Neutrophil (primary cell): ENCODE data around the gene GRIP2.

Source experiments
- H3K27ac ChIP-seq: fragments of 200-600 bp; sonication (generic); 2 replicates; pipeline ENCODE4 v1.5.1; 2016; ENCODE audit warnings: mild to moderate bottlenecking, moderate library complexity
- H3K27me3 ChIP-seq: fragments of 200-600 bp; sonication (generic); 2 replicates; pipeline ENCODE4 v1.6.0; 2016; ENCODE audit warnings: mild to moderate bottlenecking
- H3K36me3 ChIP-seq: fragments of 200-600 bp; sonication (generic); 2 replicates; pipeline ENCODE4 v1.5.1; 2017
- H3K4me1 ChIP-seq, 2 experiments: fragments of 200-600 bp in 1 of 2; sonication (generic) in 1 of 2; 1 replicate in 1 of 2; 2 replicates in 1 of 2; pipeline versions ENCODE4 v1.5.1 to v1.6.1; 2013 to 2016; ENCODE audit warnings: low read depth in 1 of 2, low read length in 1 of 2, mild to moderate bottlenecking in 1 of 2, moderate library complexity in 1 of 2; ENCODE audit not compliant: control insufficient read depth in 1 of 2, insufficient read depth in 1 of 2
- H3K4me3 ChIP-seq, 2 experiments: fragments of 200-600 bp in 1 of 2; sonication (generic) in 1 of 2; 1 replicate in 1 of 2; 2 replicates in 1 of 2; pipeline ENCODE4 v1.5.1; 2013 to 2016; ENCODE audit warnings: low read depth in 1 of 2, low read length in 1 of 2, mild to moderate bottlenecking in 1 of 2, moderate library complexity in 1 of 2
- H3K9me3 ChIP-seq: fragments of 200-600 bp; sonication (generic); 2 replicates; pipeline ENCODE4 v1.5.1; 2016
- CTCF ChIP-seq: fragments of 200-600 bp; sonication (generic); IDR thresholded peaks from 2 replicates; pipeline ENCODE4 v1.5.1; 2016; ENCODE audit warnings: antibody characterized with exemption

GRIP2 gene

GRCh38 chr3:14471016-14471415, 69.1 kb downstream of the GRIP2 start:
- H3K27me3 ChIP-seq = no peaks in the 10 kb centered on the region
- peaks cover 100% of the 10 kb centered on the region for H3K36me3 ChIP-seq
- peaks cover 0 to 6% of the 10 kb centered on the region in 2 experiments for H3K4me1 ChIP-seq
- TF ChIP-seq CTCF = no peak
- no peak overlapping the region for H3K27ac ChIP-seq
- peaks cover 5% of the 10 kb centered on the region for H3K9me3 ChIP-seq
- no peak overlapping the region for H3K4me3 ChIP-seq

- Histone ChIP-seq H3K27ac (no peak overlapping the region), H3K4me1 (peaks cover 0 to 6% of the 10 kb centered on the region in 2 experiments), H3K27me3 (no peaks in the 10 kb centered on the region), H3K4me3 (no peak overlapping the region), H3K9me3 (peaks cover 5% of the 10 kb centered on the region), H3K36me3 (peaks cover 100% of the 10 kb centered on the region)
- no peak for TF ChIP-seq CTCF
These were observed 69.7 kb downstream of the GRIP2 start for GRCh38 chr3:14470461-14470860.

GRCh38 chr3:14468621-14468981, 71.5 kb downstream of the GRIP2 start:
- peaks cover 5% of the 10 kb centered on the region for H3K9me3 ChIP-seq
- H3K4me1 ChIP-seq = peaks cover 0 to 6% of the 10 kb centered on the region in 2 experiments
- H3K4me3 ChIP-seq = no peak overlapping the region
- no peak for TF ChIP-seq CTCF
- H3K27ac ChIP-seq = no peak overlapping the region
- H3K27me3 ChIP-seq = no peaks in the 10 kb centered on the region
- H3K36me3 ChIP-seq = peaks cover 100% of the 10 kb centered on the region

- peaks cover 5% of the 10 kb centered on the region for H3K9me3 ChIP-seq
- TF ChIP-seq CTCF = peak; percentile 81
- H3K36me3 ChIP-seq = peaks cover 100% of the 10 kb centered on the region
- peak overlapping the region; percentile 60 for H3K27ac ChIP-seq
- no peak overlapping the region for H3K4me3 ChIP-seq
- H3K27me3 ChIP-seq = no peaks in the 10 kb centered on the region
- H3K4me1 ChIP-seq = peaks cover 0 to 6% of the 10 kb centered on the region in 2 experiments
These were observed 72.1 kb downstream of the GRIP2 start for GRCh38 chr3:14467814-14468620.

- H3K27ac ChIP-seq = peak overlapping the region; percentile 60
- no peak overlapping the region for H3K4me3 ChIP-seq
- H3K9me3 ChIP-seq = peaks cover 4% of the 10 kb centered on the region
- H3K27me3 ChIP-seq = no peaks in the 10 kb centered on the region
- peaks cover 0 to 6% of the 10 kb centered on the region in 2 experiments for H3K4me1 ChIP-seq
- H3K36me3 ChIP-seq = peaks cover 100% of the 10 kb centered on the region
- TF ChIP-seq CTCF = no peak
These were observed 73.8 kb downstream of the GRIP2 start for GRCh38 chr3:14466179-14466903.
